ENCODE measurements around the gene SOSTDC1.

GRCh38 chr7:16436306-16436705, 29.2 kb downstream of the SOSTDC1 start:
- TF ChIP-seq CTCF (conservative IDR thresholded peaks at IDR 0.05; ENCODE audit: low read length) (no peak), EZH2phosphoT487 (IDR thresholded peaks at IDR 0.05; ENCODE audit: borderline replicate concordance, low read depth, low read length) (no peak)
